Caco-2 (cell line): Measurements from ENCODE around the gene KLHL25. TPM values are rescaled to one million over a fixed set of nuclear protein-coding genes. Genes with fewer than 3 reads are reported as not detected.

Source experiments
- BruUV-seq: library from RNA; stranded (reverse); fragments of 400-500 nt; replicated peaks from 2 replicates; lab custom pipeline; 2021; lab: Mats Ljungman, UMichigan
- CTCF ChIA-PET: fragments of 300-600 bp; sonication (Branson Sonifier 250); formaldehyde crosslinking; loops from one replicate; lab custom pipeline; 2022; ENCODE audit warnings: antibody characterized with exemption; lab: Charles Lee
- POLR2A ChIA-PET: fragments of 300-600 bp; sonication (Branson Sonifier 250); formaldehyde crosslinking; loops from one replicate; lab custom pipeline; 2022; ENCODE audit warnings: antibody characterized with exemption; lab: Charles Lee
- DNase-seq, 2 experiments: peaks; one replicate each; pipeline versions ENCODE4 v3.0.0 to v3.0.0-alpha.2; 2020 to 2022
- H3K27me3 ChIP-seq: replicated peaks from 2 replicates; pipeline ENCODE4 v1.6.0; 2011; ENCODE audit warnings: low read length; ENCODE audit not compliant: control insufficient read depth, insufficient read depth
- H3K36me3 ChIP-seq: 2 replicates; pipeline ENCODE4 v1.5.1; 2011; ENCODE audit warnings: low read length; ENCODE audit not compliant: control insufficient read depth, insufficient read depth
- H3K4me1 ChIP-seq: fragments of 250-450 bp; sonication (Bioruptor Pico); 2 replicates; pipeline ENCODE4 v1.5.1; 2020; ENCODE audit warnings: mild to moderate bottlenecking
- H3K4me3 ChIP-seq: 2 replicates; pipeline ENCODE4 v1.5.1; 2011; ENCODE audit warnings: low read depth, mild to moderate bottlenecking, control low read depth, low read length
- H3K9me3 ChIP-seq: fragments of 250-450 bp; sonication (Bioruptor Pico); 2 replicates; pipeline ENCODE4 v1.5.1; 2020; ENCODE audit warnings: mild to moderate bottlenecking, moderate library complexity
- H3K27ac Mint-ChIP-seq: one replicate; pipeline ENCODE4 v1.8.0; 2022; ENCODE audit warnings: mixed read lengths; ENCODE audit not compliant: unreplicated experiment
- H3K27me3 Mint-ChIP-seq: one replicate; pipeline ENCODE4 v1.8.0; 2022; ENCODE audit warnings: mixed read lengths; ENCODE audit not compliant: insufficient read depth, unreplicated experiment
- H3K36me3 Mint-ChIP-seq: one replicate; pipeline ENCODE4 v1.8.0; 2022; ENCODE audit warnings: mild to moderate bottlenecking, mixed read lengths; ENCODE audit not compliant: insufficient read depth, unreplicated experiment
- H3K4me1 Mint-ChIP-seq: one replicate; pipeline ENCODE4 v1.8.0; 2022; ENCODE audit warnings: low read depth, mixed read lengths; ENCODE audit not compliant: unreplicated experiment
- H3K4me3 Mint-ChIP-seq: one replicate; pipeline ENCODE4 v1.8.0; 2022; ENCODE audit warnings: mild to moderate bottlenecking, moderate library complexity, mixed read lengths; ENCODE audit not compliant: unreplicated experiment
- H3K9me3 Mint-ChIP-seq: one replicate; pipeline ENCODE4 v1.8.0; 2022; ENCODE audit warnings: mixed read lengths; ENCODE audit not compliant: unreplicated experiment
- CTCF ChIP-seq, 2 experiments: fragments of 200-600 bp in 1 of 2; IDR thresholded peaks; 1 replicate in 1 of 2; 2 replicates in 1 of 2; pipeline versions ENCODE4 v1.5.1 to v1.8.0; 2011 to 2022; ENCODE audit warnings: antibody characterized with exemption in 1 of 2, control low read depth in 1 of 2, inconsistent platforms in 1 of 2, low read depth in 1 of 2, low read length in 1 of 2, mild to moderate bottlenecking in 1 of 2, moderate library complexity in 1 of 2; ENCODE audit not compliant: insufficient read depth in 1 of 2, severe bottlenecking in 1 of 2, unreplicated experiment in 1 of 2
- intact Hi-C: fragments of 100-400 bp; cut with micrococcal nuclease; formaldehyde crosslinking; loops from one replicate; pipeline ENCODE4 v1.10.0; 2022; ENCODE audit not compliant: unreplicated experiment
- total RNA-seq: library from RNA; stranded (reverse); gene quantifications from 2 replicates; pipeline ENCODE4 v1.2.3, GENCODE V29; 2022

KLHL25 gene
- total RNA-seq, 1 experiment from 2014 or later = 15.4 TPM

- BruUV-seq = no TSS peak
- Histone ChIP-seq H3K9me3 (no peaks in the 10 kb centered on the region), H3K27me3 (no peaks in the 10 kb centered on the region), H3K36me3 (no peaks in the 10 kb centered on the region; the same call in none of the 2 replicates), H3K4me1 (no peaks in the 10 kb centered on the region), H3K4me3 (no peak overlapping the region)
- no peak overlapping the region for H3K4me3 Mint-ChIP-seq
- CTCF ChIA-PET = no interaction called here
- H3K4me1 Mint-ChIP-seq = no peaks in the 10 kb centered on the region
- H3K27ac Mint-ChIP-seq = no peak overlapping the region
- no peaks in the 10 kb centered on the region for H3K9me3 Mint-ChIP-seq
- DNase-seq = no peak
- intact Hi-C loops = no loop called here
- peaks cover 30% of the 10 kb centered on the region for H3K36me3 Mint-ChIP-seq
- no peaks in the 10 kb centered on the region for H3K27me3 Mint-ChIP-seq
- no peak for TF ChIP-seq CTCF (IDR thresholded peaks at IDR 0.05; ENCODE audit: insufficient read depth in 1 of 2, low read depth in 1 of 2, low read length in 1 of 2, severe bottlenecking in 1 of 2, unreplicated experiment in 1 of 2)
- POLR2A ChIA-PET = no interaction called here
These were observed 26.0 kb downstream of the KLHL25 start for GRCh38 chr15:85768595-85769168.

DNA sequence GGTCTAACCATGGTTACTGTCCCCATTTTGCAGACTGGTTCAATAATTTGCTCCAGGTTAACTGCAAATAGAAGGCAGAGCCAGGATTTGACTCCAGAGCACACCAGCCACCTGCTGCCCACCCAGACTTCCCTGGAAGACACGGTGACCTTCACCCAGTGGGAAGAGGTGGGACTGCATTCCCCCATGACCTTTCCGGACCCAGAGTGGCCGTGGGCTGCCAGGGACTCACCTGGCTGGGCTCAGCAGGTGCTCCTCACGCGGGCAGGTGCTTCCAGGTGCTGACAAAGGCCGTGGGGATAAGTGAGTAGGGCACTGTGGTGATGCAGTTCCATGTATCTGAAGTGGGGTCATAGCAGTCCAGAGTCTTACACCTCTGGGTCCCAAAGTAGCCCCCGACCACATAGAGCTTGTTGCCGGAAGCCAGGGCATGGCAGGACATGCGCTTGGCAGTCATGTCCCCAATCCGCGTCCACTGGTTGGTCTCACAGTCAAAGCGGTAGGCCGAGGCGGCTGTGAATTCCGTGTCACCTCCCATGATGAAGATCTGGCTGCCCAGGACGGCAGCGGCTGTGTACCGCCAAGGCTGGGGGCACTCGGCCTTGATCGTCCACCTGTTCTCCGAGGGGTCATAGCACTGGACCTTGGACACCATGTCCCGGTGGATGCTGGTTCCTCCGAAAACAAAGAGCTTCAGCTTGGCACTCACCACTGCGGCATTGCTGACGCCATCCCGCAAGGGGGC is 26.8 kb downstream of the KLHL25 start:
- Mint-ChIP-seq H3K4me3 (no peak overlapping the region), H3K4me1 (no peaks in the 10 kb centered on the region), H3K9me3 (no peaks in the 10 kb centered on the region), H3K36me3 (peaks cover 29% of the 10 kb centered on the region), H3K27ac (no peak overlapping the region), H3K27me3 (no peaks in the 10 kb centered on the region)
- CTCF ChIA-PET = no interaction called here
- no peaks in the 10 kb centered on the region for H3K9me3 ChIP-seq
- no peak for TF ChIP-seq CTCF (IDR thresholded peaks at IDR 0.05; ENCODE audit: insufficient read depth in 1 of 2, low read depth in 1 of 2, low read length in 1 of 2, severe bottlenecking in 1 of 2, unreplicated experiment in 1 of 2)
- intact Hi-C loops = no loop called here
- no peak overlapping the region for H3K4me3 ChIP-seq
- BruUV-seq = no TSS peak
- H3K4me1 ChIP-seq = no peaks in the 10 kb centered on the region
- no peak for DNase-seq
- H3K27me3 ChIP-seq = no peaks in the 10 kb centered on the region
- POLR2A ChIA-PET = no interaction called here
- H3K36me3 ChIP-seq = no peaks in the 10 kb centered on the region; the same call in none of the 2 replicates

DNA sequence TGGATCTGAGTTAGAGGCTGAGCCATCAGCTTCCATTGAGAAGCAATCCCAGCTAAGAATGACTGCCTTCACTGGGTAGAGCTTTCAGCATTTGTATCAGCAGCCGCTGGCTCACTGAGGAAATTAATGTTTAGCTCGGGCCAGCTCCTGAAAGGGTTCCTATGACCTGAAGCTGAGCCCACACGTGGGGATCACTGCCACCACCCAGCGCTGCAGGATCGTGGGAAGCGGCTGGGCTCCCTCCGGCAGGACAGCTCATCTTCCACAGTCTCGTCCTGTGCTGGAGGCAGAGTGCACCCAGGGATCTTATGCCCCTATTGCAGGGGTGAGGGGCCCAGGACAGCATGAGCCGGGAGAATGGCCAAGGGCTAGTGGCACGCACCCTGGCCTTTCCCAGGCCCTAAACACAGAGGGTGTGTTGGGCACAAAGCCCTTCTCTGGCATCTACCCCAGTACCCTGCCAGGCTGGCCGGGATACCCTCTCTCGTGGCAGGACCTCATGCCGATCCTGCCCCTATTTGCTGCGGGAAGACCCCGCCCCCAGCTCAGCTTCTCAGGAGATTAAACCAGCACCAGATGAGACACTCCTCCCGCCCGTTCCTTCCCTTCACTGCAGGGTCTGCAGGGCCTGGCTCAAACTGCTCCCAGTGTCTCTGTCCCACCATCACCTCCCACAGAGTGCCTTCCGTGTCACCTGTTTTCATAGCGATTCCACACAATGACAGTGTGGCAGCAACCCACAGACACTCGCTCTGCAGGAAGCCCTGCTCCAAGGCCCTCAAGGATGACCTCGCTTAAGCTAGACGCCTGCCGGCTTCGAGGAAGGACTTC is 28.5 kb downstream of the KLHL25 start:
- H3K27me3 ChIP-seq = no peaks in the 10 kb centered on the region
- H3K9me3 Mint-ChIP-seq = no peaks in the 10 kb centered on the region
- H3K36me3 Mint-ChIP-seq = peaks cover 35% of the 10 kb centered on the region
- H3K9me3 ChIP-seq = no peaks in the 10 kb centered on the region
- ChIA-PET POLR2A (interaction anchor here (0.7 kb wide), 1 partner anchor 24 kb away, joined by 6 read pairs; no protein-coding TSS in a partner anchor), CTCF (interaction anchor here (0.8 kb wide), 1 partner anchor 74 kb away, joined by 3 read pairs; no protein-coding TSS in a partner anchor)
- TF ChIP-seq CTCF (IDR thresholded peaks at IDR 0.05; ENCODE audit: insufficient read depth in 1 of 2, low read depth in 1 of 2, low read length in 1 of 2, severe bottlenecking in 1 of 2, unreplicated experiment in 1 of 2) = no peak
- H3K27me3 Mint-ChIP-seq = no peaks in the 10 kb centered on the region
- intact Hi-C loops = no loop called here
- H3K4me1 Mint-ChIP-seq = no peaks in the 10 kb centered on the region
- H3K4me1 ChIP-seq = no peaks in the 10 kb centered on the region
- DNase-seq = no peak
- H3K36me3 ChIP-seq = no peaks in the 10 kb centered on the region; the same call in none of the 2 replicates
- no TSS peak for BruUV-seq
- no peak overlapping the region for H3K4me3 ChIP-seq
- no peak overlapping the region for H3K4me3 Mint-ChIP-seq
- no peak overlapping the region for H3K27ac Mint-ChIP-seq
